Neural progenitor cell (in vitro differentiated cells): ENCODE results near the gene BRPF3. TPM values are rescaled to one million over a fixed set of nuclear protein-coding genes. Genes with fewer than 3 reads are reported as not detected.

ENCODE experiments used
- DNase-seq: peaks from one replicate; pipeline ENCODE4 v3.0.0-alpha.2; 2016; ENCODE audit warnings: low spot score
- H2AFZ ChIP-seq: fragments of 200-600 bp; sonication (generic); replicated peaks from 2 replicates; pipeline ENCODE4 v1.6.1; 2016; ENCODE audit warnings: antibody characterized with exemption
- H3F3A ChIP-seq: fragments of 200-600 bp; sonication (generic); 2 replicates; pipeline ENCODE4 v1.6.1; 2016; ENCODE audit warnings: antibody characterized with exemption, low read depth
- H3K27ac ChIP-seq: fragments of 200-600 bp; sonication (generic); 2 replicates; pipeline ENCODE4 v1.5.1; 2016; ENCODE audit warnings: mild to moderate bottlenecking
- H3K27me3 ChIP-seq: fragments of 200-600 bp; sonication (generic); 2 replicates; pipeline ENCODE4 v1.6.1; 2016; ENCODE audit warnings: mild to moderate bottlenecking, moderate library complexity
- H3K36me3 ChIP-seq: fragments of 200-600 bp; sonication (generic); 2 replicates; pipeline ENCODE4 v1.5.1; 2016
- H3K4me1 ChIP-seq: fragments of 200-600 bp; sonication (generic); 2 replicates; pipeline ENCODE4 v1.6.1; 2016; ENCODE audit warnings: mixed run types
- H3K4me2 ChIP-seq: fragments of 200-600 bp; sonication (generic); 2 replicates; pipeline ENCODE4 v1.6.1; 2016
- H3K4me3 ChIP-seq: fragments of 200-600 bp; sonication (generic); 2 replicates; pipeline ENCODE4 v1.5.1; 2016
- H3K79me2 ChIP-seq: fragments of 200-600 bp; sonication (generic); 2 replicates; pipeline ENCODE4 v1.6.1; 2016; ENCODE audit warnings: low read depth
- H3K9ac ChIP-seq: fragments of 200-600 bp; sonication (generic); 2 replicates; pipeline ENCODE4 v1.6.1; 2016
- H3K9me3 ChIP-seq: fragments of 200-600 bp; sonication (generic); 2 replicates; pipeline ENCODE4 v1.5.1; 2016; ENCODE audit warnings: low read depth
- H4K20me1 ChIP-seq: fragments of 200-600 bp; sonication (generic); 2 replicates; pipeline ENCODE4 v1.6.1; 2016; ENCODE audit warnings: low read depth
- H3K27ac Mint-ChIP-seq: 3 replicates; pipeline ENCODE4 v1.8.0; 2021; ENCODE audit warnings: mixed read lengths
- H3K27me3 Mint-ChIP-seq: 2 replicates; pipeline ENCODE4 v1.8.0; 2022; ENCODE audit warnings: low read depth, mild to moderate bottlenecking, inconsistent platforms, moderate library complexity, mixed read lengths; ENCODE audit not compliant: insufficient read depth
- H3K36me3 Mint-ChIP-seq: 3 replicates; pipeline ENCODE4 v1.8.0; 2021; ENCODE audit warnings: mixed read lengths
- H3K4me1 Mint-ChIP-seq: 3 replicates; pipeline ENCODE4 v1.8.0; 2021; ENCODE audit warnings: mixed read lengths
- H3K4me3 Mint-ChIP-seq: 3 replicates; pipeline ENCODE4 v1.8.0; 2021; ENCODE audit warnings: mild to moderate bottlenecking, moderate library complexity, mixed read lengths
- H3K9me3 Mint-ChIP-seq: 3 replicates; pipeline ENCODE4 v1.8.0; 2020; ENCODE audit warnings: mixed read lengths
- EZH2 ChIP-seq: fragments of 200-600 bp; sonication (generic); IDR thresholded peaks from 2 replicates; pipeline ENCODE4 v1.6.1; 2017; ENCODE audit warnings: antibody characterized with exemption, mild to moderate bottlenecking, moderate library complexity
- EZH2phosphoT487 ChIP-seq: fragments of 200-600 bp; sonication (generic); IDR thresholded peaks from 2 replicates; pipeline ENCODE4 v1.6.1; 2017; ENCODE audit warnings: antibody characterized with exemption
- total RNA-seq: library from RNA; depleted of rRNA; stranded (reverse); fragments of >200 nt; gene quantifications from 2 replicates; pipeline ENCODE4 v1.2.3, GENCODE V29; 2015; ENCODE audit warnings: low replicate concordance
- TF ChIP-seq, protein P1 (sequence below): fragments of 200-600 bp; sonication (generic); IDR thresholded peaks from 2 replicates; pipeline ENCODE4 v1.5.1; 2017; ENCODE audit warnings: antibody characterized with exemption, mild to moderate bottlenecking

BRPF3 gene
- total RNA-seq, 1 donor from 2014 or later: 14.1 TPM

DNA sequence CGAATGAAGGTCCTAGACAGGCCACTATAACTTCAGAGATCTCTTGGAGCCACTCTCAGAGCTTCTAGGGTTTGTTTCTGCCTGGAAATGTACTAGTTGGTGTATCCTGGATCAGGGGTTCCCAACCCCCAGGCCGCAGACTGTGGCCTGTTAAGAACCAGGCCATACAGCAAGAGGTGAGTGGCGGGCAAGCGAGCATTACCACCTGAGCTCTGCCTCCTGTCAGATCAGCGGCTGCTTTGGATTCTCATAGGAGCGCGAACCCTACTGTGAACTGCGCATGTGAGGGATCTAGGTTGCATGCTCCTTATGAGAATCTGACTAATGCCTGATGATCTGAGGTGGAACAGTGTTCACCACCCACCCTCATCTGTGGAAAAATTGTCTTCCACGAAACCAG, 2.4 kb downstream of the BRPF3 start:
- no peak for TF ChIP-seq EZH2
- Mint-ChIP-seq H3K4me3 (no peak overlapping the region), H3K4me1 (peaks cover 10% of the 10 kb centered on the region), H3K27me3 (no peaks in the 10 kb centered on the region), H3K9me3 (peaks cover 2% of the 10 kb centered on the region), H3K36me3 (peaks cover 50% of the 10 kb centered on the region), H3K27ac (no peak overlapping the region)
- no peak for DNase-seq
- Histone ChIP-seq H3K9me3 (no peaks in the 10 kb centered on the region), H3K9ac (no peak overlapping the region), H3K4me3 (no peak overlapping the region), H3K27me3 (no peaks in the 10 kb centered on the region), H2AFZ (no peak overlapping the region), H3F3A (peaks cover 16% of the 10 kb centered on the region), H3K4me2 (no peak overlapping the region), H3K27ac (no peak overlapping the region), H3K4me1 (peaks cover 9% of the 10 kb centered on the region), H3K79me2 (peaks cover 68% of the 10 kb centered on the region), H3K36me3 (peaks cover 9% of the 10 kb centered on the region), H4K20me1 (peaks cover 25% of the 10 kb centered on the region)

DNA sequence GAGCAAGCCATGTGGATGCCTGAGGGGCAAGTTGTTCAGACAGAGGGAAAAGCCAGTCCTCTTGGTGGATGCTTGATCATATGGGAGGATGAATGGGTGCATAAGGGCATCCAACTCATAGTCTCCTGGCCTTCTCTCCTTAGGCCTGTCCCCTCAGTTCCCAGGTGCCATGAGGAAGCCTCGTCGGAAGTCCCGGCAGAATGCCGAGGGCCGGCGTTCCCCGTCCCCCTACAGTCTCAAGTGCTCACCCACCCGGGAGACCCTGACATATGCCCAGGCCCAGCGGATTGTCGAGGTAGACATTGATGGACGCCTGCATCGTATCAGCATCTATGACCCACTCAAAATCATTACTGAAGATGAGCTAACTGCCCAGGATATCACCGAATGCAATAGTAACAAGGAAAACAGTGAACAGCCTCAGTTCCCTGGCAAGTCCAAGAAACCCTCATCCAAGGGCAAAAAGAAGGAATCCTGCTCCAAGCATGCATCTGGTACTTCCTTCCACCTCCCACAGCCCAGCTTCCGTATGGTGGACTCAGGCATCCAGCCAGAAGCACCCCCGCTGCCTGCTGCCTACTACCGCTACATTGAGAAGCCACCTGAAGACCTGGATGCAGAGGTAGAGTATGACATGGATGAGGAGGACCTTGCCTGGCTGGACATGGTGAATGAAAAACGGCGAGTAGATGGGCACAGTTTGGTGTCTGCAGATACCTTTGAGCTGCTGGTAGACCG, 3.8 kb downstream of the BRPF3 start:
- H3K9me3 Mint-ChIP-seq: peaks cover 2% of the 10 kb centered on the region
- H3K9me3 ChIP-seq: no peaks in the 10 kb centered on the region
- H3K4me1 ChIP-seq: peaks cover 8% of the 10 kb centered on the region
- no peak overlapping the region for H3K4me2 ChIP-seq
- H3K36me3 Mint-ChIP-seq: peaks cover 52% of the 10 kb centered on the region
- H3K27me3 ChIP-seq: no peaks in the 10 kb centered on the region
- H3K4me3 Mint-ChIP-seq: peak overlapping the region; percentile 21
- TF ChIP-seq, protein P1, sequence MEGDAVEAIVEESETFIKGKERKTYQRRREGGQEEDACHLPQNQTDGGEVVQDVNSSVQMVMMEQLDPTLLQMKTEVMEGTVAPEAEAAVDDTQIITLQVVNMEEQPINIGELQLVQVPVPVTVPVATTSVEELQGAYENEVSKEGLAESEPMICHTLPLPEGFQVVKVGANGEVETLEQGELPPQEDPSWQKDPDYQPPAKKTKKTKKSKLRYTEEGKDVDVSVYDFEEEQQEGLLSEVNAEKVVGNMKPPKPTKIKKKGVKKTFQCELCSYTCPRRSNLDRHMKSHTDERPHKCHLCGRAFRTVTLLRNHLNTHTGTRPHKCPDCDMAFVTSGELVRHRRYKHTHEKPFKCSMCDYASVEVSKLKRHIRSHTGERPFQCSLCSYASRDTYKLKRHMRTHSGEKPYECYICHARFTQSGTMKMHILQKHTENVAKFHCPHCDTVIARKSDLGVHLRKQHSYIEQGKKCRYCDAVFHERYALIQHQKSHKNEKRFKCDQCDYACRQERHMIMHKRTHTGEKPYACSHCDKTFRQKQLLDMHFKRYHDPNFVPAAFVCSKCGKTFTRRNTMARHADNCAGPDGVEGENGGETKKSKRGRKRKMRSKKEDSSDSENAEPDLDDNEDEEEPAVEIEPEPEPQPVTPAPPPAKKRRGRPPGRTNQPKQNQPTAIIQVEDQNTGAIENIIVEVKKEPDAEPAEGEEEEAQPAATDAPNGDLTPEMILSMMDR: no peak
- TF ChIP-seq EZH2 (no peak), EZH2phosphoT487 (no peak)
- H2AFZ ChIP-seq: no peak overlapping the region
- no peak overlapping the region for H3K9ac ChIP-seq
- H3K4me3 ChIP-seq: no peak overlapping the region
- H3K36me3 ChIP-seq: peaks cover 9% of the 10 kb centered on the region
- H3K4me1 Mint-ChIP-seq: peaks cover 7% of the 10 kb centered on the region
- peaks cover 80% of the 10 kb centered on the region for H3K79me2 ChIP-seq
- no peak overlapping the region for H3K27ac ChIP-seq
- no peaks in the 10 kb centered on the region for H3K27me3 Mint-ChIP-seq
- H3F3A ChIP-seq: peaks cover 12% of the 10 kb centered on the region
- peaks cover 38% of the 10 kb centered on the region for H4K20me1 ChIP-seq
- no peak overlapping the region for H3K27ac Mint-ChIP-seq
- DNase-seq: no peak

DNA sequence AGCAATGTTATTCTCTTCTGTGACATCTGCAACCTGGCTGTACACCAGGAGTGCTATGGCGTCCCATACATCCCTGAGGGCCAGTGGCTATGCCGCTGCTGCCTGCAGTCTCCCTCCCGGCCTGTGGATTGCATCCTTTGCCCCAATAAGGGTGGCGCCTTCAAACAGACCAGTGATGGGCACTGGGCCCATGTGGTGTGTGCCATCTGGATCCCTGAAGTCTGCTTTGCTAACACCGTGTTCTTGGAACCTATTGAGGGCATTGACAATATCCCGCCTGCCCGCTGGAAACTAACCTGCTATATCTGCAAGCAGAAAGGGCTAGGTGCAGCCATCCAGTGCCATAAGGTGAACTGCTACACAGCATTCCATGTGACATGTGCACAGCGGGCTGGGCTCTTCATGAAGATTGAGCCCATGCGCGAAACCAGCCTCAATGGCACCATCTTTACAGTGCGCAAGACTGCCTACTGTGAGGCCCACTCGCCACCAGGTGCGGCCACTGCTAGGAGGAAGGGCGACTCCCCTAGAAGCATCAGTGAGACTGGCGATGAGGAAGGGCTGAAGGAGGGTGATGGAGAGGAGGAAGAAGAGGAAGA, 4.6 kb downstream of the BRPF3 start:
- H3K9me3 Mint-ChIP-seq: peaks cover 2% of the 10 kb centered on the region
- DNase-seq: no peak
- Histone ChIP-seq H3K4me2 (no peak overlapping the region), H3K4me3 (no peak overlapping the region), H3K4me1 (peaks cover 5% of the 10 kb centered on the region), H3K9me3 (no peaks in the 10 kb centered on the region), H3F3A (peaks cover 5% of the 10 kb centered on the region), H3K36me3 (peaks cover 9% of the 10 kb centered on the region), H3K27ac (no peak overlapping the region), H3K9ac (no peak overlapping the region), H2AFZ (no peak overlapping the region), H3K27me3 (no peaks in the 10 kb centered on the region), H4K20me1 (peaks cover 45% of the 10 kb centered on the region), H3K79me2 (peaks cover 83% of the 10 kb centered on the region)
- H3K4me1 Mint-ChIP-seq: peaks cover 3% of the 10 kb centered on the region
- peaks cover 60% of the 10 kb centered on the region for H3K36me3 Mint-ChIP-seq
- no peak overlapping the region for H3K4me3 Mint-ChIP-seq
- TF ChIP-seq EZH2phosphoT487 (no peak), EZH2 (no peak)
- TF ChIP-seq, protein P1: no peak
- H3K27ac Mint-ChIP-seq: no peak overlapping the region
- no peaks in the 10 kb centered on the region for H3K27me3 Mint-ChIP-seq

DNA sequence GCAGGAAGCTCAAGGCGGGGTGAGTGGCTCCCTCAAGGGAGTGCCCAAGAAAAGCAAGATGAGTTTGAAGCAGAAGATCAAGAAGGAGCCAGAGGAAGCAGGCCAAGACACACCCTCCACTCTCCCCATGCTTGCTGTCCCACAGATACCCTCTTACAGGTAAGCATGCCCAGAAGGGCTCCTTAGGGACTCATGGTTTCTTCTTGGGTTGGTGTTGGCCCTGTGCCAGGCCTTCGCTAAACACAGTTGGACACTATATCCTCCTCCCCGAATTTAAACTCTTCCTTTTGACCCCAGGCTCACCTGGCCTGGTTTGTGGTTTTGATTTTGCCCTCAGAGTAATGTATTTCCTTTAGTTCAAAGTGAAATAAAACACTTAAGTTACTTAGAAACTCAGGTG, 5.1 kb downstream of the BRPF3 start:
- H3K9ac ChIP-seq: no peak overlapping the region
- no peak overlapping the region for H3K27ac Mint-ChIP-seq
- peaks cover 51% of the 10 kb centered on the region for H4K20me1 ChIP-seq

More for the DNA sequence above, 5.1 kb downstream of the BRPF3 start:
- Mint-ChIP-seq H3K4me3 (no peak overlapping the region), H3K36me3 (peaks cover 65% of the 10 kb centered on the region), H3K27me3 (no peaks in the 10 kb centered on the region), H3K9me3 (peaks cover 2% of the 10 kb centered on the region), H3K4me1 (peaks cover 3% of the 10 kb centered on the region)
- no peak for DNase-seq
- no peak overlapping the region for H2AFZ ChIP-seq
- H3F3A ChIP-seq: no peaks in the 10 kb centered on the region
- no peak overlapping the region for H3K4me3 ChIP-seq
- no peak overlapping the region for H3K27ac ChIP-seq
- peaks cover 88% of the 10 kb centered on the region for H3K79me2 ChIP-seq
- H3K9me3 ChIP-seq: no peaks in the 10 kb centered on the region
- no peak overlapping the region for H3K4me2 ChIP-seq
- H3K4me1 ChIP-seq: peaks cover 5% of the 10 kb centered on the region
- TF ChIP-seq EZH2phosphoT487 (no peak), EZH2 (no peak)
- TF ChIP-seq, protein P1: no peak
- no peaks in the 10 kb centered on the region for H3K27me3 ChIP-seq
- peaks cover 9% of the 10 kb centered on the region for H3K36me3 ChIP-seq
